IPS DF 19.7 (cell line): Measurements from ENCODE around the gene ATRNL1.

Experiments used
- DNase-seq: peaks from one replicate; pipeline ENCODE4 v3.0.0-alpha.2; 2013; ENCODE audit warnings: low read depth, low spot score

ATRNL1 gene

GRCh38 chr10:115945701-115946445, 852.7 kb downstream of the ATRNL1 start:
- no peak for DNase-seq

- peak; percentile 23 for DNase-seq
Observed at GRCh38 chr10:115947104-115947503, 853.9 kb downstream of the ATRNL1 start.

- peak; percentile 28 for DNase-seq
Observed at GRCh38 chr10:115948465-115948864, 855.3 kb downstream of the ATRNL1 start.

- DNase-seq, result no peak
Observed at GRCh38 chr10:115949282-115949844, 856.2 kb downstream of the ATRNL1 start.

GRCh38 chr10:115950320-115950719, 857.2 kb downstream of the ATRNL1 start:
- DNase-seq, result no peak

- no peak for DNase-seq
Observed at GRCh38 chr10:115951242-115951641, 858.1 kb downstream of the ATRNL1 start.

- no peak for DNase-seq
Observed at GRCh38 chr10:115953281-115953680, 860.1 kb downstream of the ATRNL1 start.

- DNase-seq, result no peak
Observed at GRCh38 chr10:115953968-115954367, 860.8 kb downstream of the ATRNL1 start.

- DNase-seq, result no peak
Observed at GRCh38 chr10:115956225-115957011, 863.3 kb downstream of the ATRNL1 start.

GRCh38 chr10:115957012-115957399, 863.8 kb downstream of the ATRNL1 start:
- no peak for DNase-seq

GRCh38 chr10:115957786-115958442, 864.7 kb downstream of the ATRNL1 start:
- DNase-seq, result no peak

GRCh38 chr10:115963848-115964247, 870.7 kb downstream of the ATRNL1 start:
- DNase-seq, result no peak

- DNase-seq, result no peak
Observed at GRCh38 chr10:115964827-115965226, 871.7 kb downstream of the ATRNL1 start.

GRCh38 chr10:115965376-115965775, 872.2 kb downstream of the ATRNL1 start:
- DNase-seq, result no peak

GRCh38 chr10:115968236-115968635, 875.1 kb downstream of the ATRNL1 start:
- no peak for DNase-seq

GRCh38 chr10:115969591-115969990, 876.4 kb downstream of the ATRNL1 start:
- no peak for DNase-seq

- DNase-seq, result no peak
Observed at GRCh38 chr10:115971921-115972320, 878.8 kb downstream of the ATRNL1 start.

GRCh38 chr10:115972426-115972825, 879.3 kb downstream of the ATRNL1 start:
- DNase-seq, result no peak

GRCh38 chr10:115974351-115974750, 881.2 kb downstream of the ATRNL1 start:
- DNase-seq, result no peak

- no peak for DNase-seq
Observed at GRCh38 chr10:115974816-115975430, 881.8 kb downstream of the ATRNL1 start.

GRCh38 chr10:115975506-115975905, 882.3 kb downstream of the ATRNL1 start:
- DNase-seq, result no peak

- DNase-seq, result no peak
Observed at GRCh38 chr10:115976342-115976741, 883.2 kb downstream of the ATRNL1 start.
